GM08714 (cell line): ENCODE results near the gene RASGEF1C.

Experiments
- H3K4me3 ChIP-seq: fragments of 200-500 bp; sonication (Bioruptor generic); 2 replicates; pipeline ENCODE4 v1.5.1; 2014; ENCODE audit warnings: mild to moderate bottlenecking, low read length, inconsistent platforms
- ZNF274 ChIP-seq: IDR thresholded peaks from 2 replicates; pipeline ENCODE4 v1.6.1; 2012; ENCODE audit warnings: mild to moderate bottlenecking, low read depth, low read length

The RASGEF1C gene

DNA sequence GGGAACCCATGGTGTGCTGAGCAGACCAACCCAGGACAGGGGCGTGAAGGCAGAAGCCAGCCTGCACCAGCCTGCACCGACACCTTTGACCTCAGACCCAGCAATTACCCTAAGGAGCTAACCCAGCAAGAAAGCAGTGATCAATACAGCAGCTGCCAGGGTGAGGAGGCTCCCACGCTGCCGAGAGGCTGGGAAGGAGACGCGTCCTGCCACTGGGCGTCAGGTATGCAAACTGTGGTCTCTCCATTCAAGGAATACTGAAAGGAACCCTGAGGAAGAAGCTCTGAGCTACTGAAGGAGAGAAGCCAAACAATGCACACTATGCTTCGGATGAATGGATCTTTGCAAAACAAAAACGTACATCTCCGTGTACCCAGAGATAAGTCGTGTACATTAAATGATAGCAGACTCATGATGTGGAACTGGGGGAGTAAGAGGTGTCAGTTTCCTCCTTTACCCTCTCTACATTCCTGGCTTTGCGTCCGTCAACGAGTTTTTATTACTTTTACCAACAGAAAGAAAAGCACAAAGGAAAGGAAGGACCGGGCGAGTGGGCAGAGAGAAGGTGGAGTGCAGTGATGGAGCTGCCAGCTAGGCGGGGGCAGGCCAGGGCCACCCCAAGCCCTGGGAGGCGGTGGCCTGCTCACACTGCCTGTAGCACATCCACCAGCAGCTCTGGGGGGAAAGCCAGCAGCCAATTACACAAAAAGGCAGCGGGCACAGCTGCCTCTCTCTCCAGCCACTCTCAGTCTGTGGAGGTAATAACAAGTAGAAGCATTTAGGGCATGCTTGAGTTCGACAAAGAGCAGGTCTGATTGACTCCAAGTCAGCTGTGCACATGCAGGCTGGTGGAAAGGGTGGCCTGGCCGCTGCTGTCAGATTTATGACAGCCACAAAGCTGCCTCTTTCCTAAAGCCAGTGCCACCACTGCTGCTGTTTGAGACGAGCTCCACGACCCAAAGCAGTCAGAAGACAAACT, 29.3 kb downstream of the RASGEF1C start:
- no peak for TF ChIP-seq ZNF274
- no peak overlapping the region for H3K4me3 ChIP-seq

- H3K4me3 ChIP-seq: no peak overlapping the region
- TF ChIP-seq ZNF274: no peak
Measured at GRCh38 chr5:180178531-180179441, 30.2 kb downstream of the RASGEF1C start.

DNA sequence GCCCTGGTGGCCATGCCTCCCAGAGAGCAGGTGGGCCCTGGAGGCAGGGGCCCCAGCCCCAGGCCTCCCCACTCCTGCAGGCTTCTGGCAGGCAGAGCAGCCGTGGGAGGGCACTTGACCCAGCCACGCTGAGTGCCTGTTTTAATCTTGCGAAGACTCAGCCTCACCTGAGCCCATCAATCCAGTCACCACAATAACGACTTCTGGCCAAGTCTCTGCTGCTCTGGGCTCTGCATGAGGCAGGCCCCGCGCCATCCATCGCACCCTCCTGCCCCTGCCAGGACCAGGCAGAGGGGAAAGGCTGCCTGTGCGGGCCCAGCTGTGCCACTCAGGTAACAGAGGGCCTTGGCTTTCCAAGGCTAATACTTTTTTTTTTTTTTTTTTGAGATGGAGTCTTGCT, 32.8 kb downstream of the RASGEF1C start:
- no peak overlapping the region for H3K4me3 ChIP-seq
- TF ChIP-seq ZNF274: no peak

DNA sequence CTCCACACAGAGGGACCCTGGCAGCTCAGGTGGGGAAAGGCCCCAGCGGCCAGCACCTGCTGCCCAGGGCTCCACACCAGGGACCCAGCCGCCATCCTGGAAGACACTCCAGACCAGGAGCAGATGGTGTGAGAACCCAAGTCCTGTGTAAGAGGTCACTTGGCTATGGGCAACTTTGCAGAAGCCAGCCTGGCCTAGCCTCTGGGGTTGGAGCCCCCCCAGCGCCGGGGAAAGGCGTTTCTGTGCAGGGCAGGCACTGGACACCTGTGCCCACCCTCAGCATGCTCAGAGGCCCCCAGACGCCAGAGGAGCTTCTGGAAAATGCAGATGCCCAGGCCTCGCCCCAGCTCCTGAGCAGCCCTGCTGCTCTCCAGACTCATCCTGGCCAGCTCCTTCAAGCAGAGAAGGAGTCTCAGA, 34.0 kb downstream of the RASGEF1C start:
- no peak for TF ChIP-seq ZNF274
- no peak overlapping the region for H3K4me3 ChIP-seq

- TF ChIP-seq ZNF274: no peak
Measured at GRCh38 chr5:180174587-180174972, 34.4 kb downstream of the RASGEF1C start.

DNA sequence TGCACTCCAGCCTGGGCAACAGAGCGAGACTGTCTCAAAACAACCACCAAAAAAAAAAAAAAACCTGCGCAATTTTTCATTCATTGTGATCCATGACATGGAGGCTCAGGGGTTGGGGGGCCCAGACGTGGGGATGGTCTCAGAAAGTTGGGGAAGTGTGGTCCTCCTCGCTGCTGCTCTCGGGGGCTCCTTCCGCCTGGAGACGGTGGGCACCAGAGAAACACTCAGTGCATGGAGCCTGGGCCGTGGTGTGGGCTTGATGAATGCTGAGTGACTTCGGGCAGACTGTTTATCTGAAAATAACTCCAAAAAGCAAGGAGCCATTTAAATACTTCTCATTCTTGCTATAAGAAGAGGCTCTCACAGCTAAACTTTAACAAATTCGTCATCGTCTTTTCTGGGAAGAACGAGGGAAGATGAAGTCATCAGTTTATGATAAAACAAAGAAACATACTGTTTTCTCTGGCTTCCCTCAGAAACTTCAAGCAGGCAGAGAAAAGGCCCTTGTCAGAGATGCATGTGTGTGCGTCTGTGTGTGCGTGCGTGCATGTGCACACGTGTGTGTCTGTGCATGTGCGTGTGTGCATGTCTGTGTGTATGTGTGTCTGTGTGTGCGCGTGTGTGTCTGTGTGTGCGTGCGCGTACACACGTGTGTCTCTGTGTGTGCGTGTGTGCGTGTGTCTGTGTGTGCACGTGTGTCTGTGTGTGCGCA, 35.0 kb downstream of the RASGEF1C start:
- H3K4me3 ChIP-seq: no peak overlapping the region
- no peak for TF ChIP-seq ZNF274

More at GRCh38 chr5:180174587-180174972, 34.4 kb downstream of the RASGEF1C start:
- H3K4me3 ChIP-seq: no peak overlapping the region

- no peak overlapping the region for H3K4me3 ChIP-seq
- no peak for TF ChIP-seq ZNF274
Measured at GRCh38 chr5:180173198-180173544, 35.8 kb downstream of the RASGEF1C start.

- no peak for TF ChIP-seq ZNF274
- no peak overlapping the region for H3K4me3 ChIP-seq
Measured at GRCh38 chr5:180172447-180173197, 36.4 kb downstream of the RASGEF1C start.

- H3K4me3 ChIP-seq: no peak overlapping the region
- no peak for TF ChIP-seq ZNF274
Measured at GRCh38 chr5:180171568-180172094, 37.4 kb downstream of the RASGEF1C start.

DNA sequence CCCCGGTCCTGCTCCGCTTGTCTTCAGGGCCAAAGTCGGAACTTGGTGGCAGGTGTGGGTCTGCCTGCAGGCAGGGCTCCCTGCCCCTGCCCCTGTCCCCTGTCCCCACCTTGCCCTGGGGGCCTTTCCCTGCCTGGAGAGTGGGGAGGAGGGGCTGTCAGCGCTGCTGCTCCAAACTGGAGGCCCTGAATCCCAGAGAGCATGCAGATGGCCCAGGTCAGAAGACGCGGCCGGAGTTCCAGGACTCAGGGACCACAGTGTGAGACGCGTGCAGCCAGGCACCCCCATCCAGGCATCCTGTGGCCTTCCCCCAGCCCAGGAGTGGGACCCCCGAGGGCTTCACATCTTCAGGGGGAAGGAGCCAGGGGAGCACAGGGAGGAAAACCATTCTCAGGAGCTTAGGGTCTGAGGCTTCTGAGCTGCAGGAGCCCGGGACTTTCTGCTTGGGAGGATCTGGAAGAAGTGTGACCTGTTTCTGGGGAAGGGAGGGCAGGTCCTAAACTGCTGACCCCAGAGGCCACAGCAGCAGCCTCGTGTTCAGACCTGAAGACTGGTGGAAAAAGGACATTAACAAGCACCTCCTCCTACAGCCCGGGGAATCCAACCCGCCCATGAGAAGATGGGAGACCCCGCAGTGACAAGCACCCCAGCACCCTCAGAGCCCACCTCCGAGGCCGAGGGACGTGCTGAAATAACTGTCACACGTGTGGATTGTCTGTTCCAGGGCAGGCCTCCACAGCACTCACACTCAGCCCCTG, 38.0 kb downstream of the RASGEF1C start:
- H3K4me3 ChIP-seq: no peak overlapping the region
- no peak for TF ChIP-seq ZNF274

DNA sequence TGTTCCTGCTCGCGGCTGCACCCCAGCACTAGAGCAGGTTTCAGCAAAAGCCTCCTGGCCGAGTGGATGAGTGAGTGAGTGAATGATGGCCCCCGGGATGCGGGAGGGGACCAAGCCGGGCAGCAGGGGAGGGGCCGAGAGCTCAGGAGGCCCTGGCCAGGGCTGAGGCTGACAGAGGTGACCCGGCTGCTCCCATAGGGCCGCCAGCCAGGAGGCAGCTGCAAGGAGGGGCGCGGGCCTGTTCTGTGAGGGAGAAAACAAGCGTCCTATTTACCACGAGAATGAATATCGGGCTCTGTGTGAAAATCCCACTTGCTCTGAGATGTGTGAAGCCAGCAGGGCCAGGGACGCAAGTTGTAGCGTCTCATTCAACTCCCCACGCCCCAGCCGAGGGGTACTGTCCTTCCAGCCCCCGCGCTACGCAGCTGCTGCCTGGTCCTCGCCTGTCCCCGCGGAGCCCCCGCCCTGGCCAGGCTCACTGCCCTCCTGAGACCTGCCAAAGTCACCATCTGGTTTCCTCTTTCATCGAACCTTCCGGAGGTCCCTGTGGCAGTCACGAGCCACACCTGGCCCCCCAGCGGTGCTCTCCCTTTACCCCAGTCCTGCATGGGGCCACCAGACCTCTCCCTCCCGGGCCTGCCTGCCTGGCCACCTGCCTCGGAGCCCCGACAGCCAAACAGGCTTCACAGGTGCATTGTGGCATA, 38.8 kb downstream of the RASGEF1C start:
- no peak for TF ChIP-seq ZNF274
- H3K4me3 ChIP-seq: no peak overlapping the region
